ENCODE data around the gene PDE4DIP.
"Not testable (repeated sequence)": the region's sequence is repeated elsewhere in the genome, so short reads cannot be mapped to it uniquely, and the experiment has no call there.

Gene PDE4DIP

GRCh38 chr1:148921047-148921446, 76.8 kb downstream of the PDE4DIP start:
- DNase-seq (ENCODE audit: low read depth, low spot score): not testable (repeated sequence)

- DNase-seq (ENCODE audit: low read depth, low spot score): not testable (repeated sequence)
Observed at GRCh38 chr1:148923798-148924197, 79.6 kb downstream of the PDE4DIP start.

- DNase-seq (ENCODE audit: low read depth, low spot score): not testable (repeated sequence)
Observed at GRCh38 chr1:148927645-148928044, 83.4 kb downstream of the PDE4DIP start.

GRCh38 chr1:148929253-148929652, 85.0 kb downstream of the PDE4DIP start:
- DNase-seq (ENCODE audit: low read depth, low spot score): not testable (repeated sequence)

GRCh38 chr1:148935381-148936002, 91.3 kb downstream of the PDE4DIP start:
- not testable (repeated sequence) for DNase-seq (ENCODE audit: low read depth, low spot score)

GRCh38 chr1:148942906-148943305, 98.7 kb downstream of the PDE4DIP start:
- not testable (repeated sequence) for DNase-seq (ENCODE audit: low read depth, low spot score)

GRCh38 chr1:148945130-148945529, 100.9 kb downstream of the PDE4DIP start:
- DNase-seq (ENCODE audit: low read depth, low spot score): not testable (repeated sequence)

GRCh38 chr1:148948768-148949167, 104.5 kb downstream of the PDE4DIP start:
- DNase-seq (ENCODE audit: low read depth, low spot score): not testable (repeated sequence)

GRCh38 chr1:148951336-148952227, 107.4 kb downstream of the PDE4DIP start:
- DNase-seq (ENCODE audit: low read depth, low spot score): peak; percentile 33

- not testable (repeated sequence) for DNase-seq (ENCODE audit: low read depth, low spot score)
Observed at GRCh38 chr1:148952253-148952937, 108.2 kb downstream of the PDE4DIP start.

- not testable (repeated sequence) for DNase-seq (ENCODE audit: low read depth, low spot score)
Observed at GRCh38 chr1:148952938-148953616, 108.8 kb downstream of the PDE4DIP start.

GRCh38 chr1:148953730-148954129, 109.5 kb downstream of the PDE4DIP start:
- not testable (repeated sequence) for DNase-seq (ENCODE audit: low read depth, low spot score)

- not testable (repeated sequence) for DNase-seq (ENCODE audit: low read depth, low spot score)
Observed at GRCh38 chr1:148958343-148958742, 114.1 kb downstream of the PDE4DIP start.

- not testable (repeated sequence) for DNase-seq (ENCODE audit: low read depth, low spot score)
Observed at GRCh38 chr1:148960212-148961000, 116.2 kb downstream of the PDE4DIP start.

GRCh38 chr1:148962127-148962857, 118.1 kb downstream of the PDE4DIP start:
- not testable (repeated sequence) for DNase-seq (ENCODE audit: low read depth, low spot score)

GRCh38 chr1:148966084-148966483, 121.9 kb downstream of the PDE4DIP start:
- DNase-seq (ENCODE audit: low read depth, low spot score): not testable (repeated sequence)

GRCh38 chr1:148967580-148967979, 123.4 kb downstream of the PDE4DIP start:
- DNase-seq (ENCODE audit: low read depth, low spot score): not testable (repeated sequence)

- not testable (repeated sequence) for DNase-seq (ENCODE audit: low read depth, low spot score)
Observed at GRCh38 chr1:148968682-148969081, 124.5 kb downstream of the PDE4DIP start.

GRCh38 chr1:148969126-148969525, 124.9 kb downstream of the PDE4DIP start:
- not testable (repeated sequence) for DNase-seq (ENCODE audit: low read depth, low spot score)

GRCh38 chr1:148975453-148975852, 131.2 kb downstream of the PDE4DIP start:
- not testable (repeated sequence) for DNase-seq (ENCODE audit: low read depth, low spot score)

Data from smooth muscle cell of the brain vasculature (primary cell).